CD4-positive, alpha-beta T cell treated with Interleukin-10 for 1 hour (primary cell): ENCODE data around the gene IWS1.
"Not testable (repeated sequence)": the region's sequence is repeated elsewhere in the genome, so short reads cannot be mapped to it uniquely, and the experiment has no call there.

Source experiments
- DNase-seq: peaks from one replicate; pipeline ENCODE4 v3.0.0-alpha.2; 2020

The IWS1 gene

GRCh38 chr2:127527001-127527804, 914 bp upstream of the IWS1 start:
- DNase-seq: no peak

GRCh38 chr2:127525691-127526131, 578 bp downstream of the IWS1 start:
- no peak for DNase-seq

GRCh38 chr2:127524198-127524834, 2.0 kb downstream of the IWS1 start:
- DNase-seq: not testable (repeated sequence)

GRCh38 chr2:127523269-127523939, 2.9 kb downstream of the IWS1 start:
- DNase-seq: no peak

GRCh38 chr2:127520424-127520823, 5.9 kb downstream of the IWS1 start:
- DNase-seq: no peak

- no peak for DNase-seq
Measured at GRCh38 chr2:127517465-127517864, 8.8 kb downstream of the IWS1 start.

GRCh38 chr2:127516041-127516762, 10.1 kb downstream of the IWS1 start:
- no peak for DNase-seq

GRCh38 chr2:127515383-127515915, 10.8 kb downstream of the IWS1 start:
- no peak for DNase-seq

GRCh38 chr2:127514485-127514884, 11.8 kb downstream of the IWS1 start:
- DNase-seq: no peak

- DNase-seq: no peak
Measured at GRCh38 chr2:127514076-127514475, 12.2 kb downstream of the IWS1 start.

- DNase-seq: no peak
Measured at GRCh38 chr2:127512362-127512761, 13.9 kb downstream of the IWS1 start.

GRCh38 chr2:127511917-127512316, 14.4 kb downstream of the IWS1 start:
- DNase-seq: no peak

GRCh38 chr2:127511090-127511695, 15.1 kb downstream of the IWS1 start:
- no peak for DNase-seq

- no peak for DNase-seq
Measured at GRCh38 chr2:127510073-127510472, 16.2 kb downstream of the IWS1 start.

- DNase-seq: no peak
Measured at GRCh38 chr2:127508631-127509034, 17.7 kb downstream of the IWS1 start.

- DNase-seq: no peak
Measured at GRCh38 chr2:127508023-127508630, 18.2 kb downstream of the IWS1 start.

- no peak for DNase-seq
Measured at GRCh38 chr2:127506510-127506909, 19.8 kb downstream of the IWS1 start.

GRCh38 chr2:127504552-127505430, 21.5 kb downstream of the IWS1 start:
- no peak for DNase-seq

GRCh38 chr2:127503491-127503890, 22.8 kb downstream of the IWS1 start:
- DNase-seq: no peak

- no peak for DNase-seq
Measured at GRCh38 chr2:127498386-127498785, 27.9 kb downstream of the IWS1 start.

GRCh38 chr2:127490283-127490682, 36.0 kb downstream of the IWS1 start:
- no peak for DNase-seq
